HepG2 (cell line): ENCODE data around the gene ZSCAN1. TPM values are rescaled to one million over a fixed set of nuclear protein-coding genes. Genes with fewer than 3 reads are reported as not detected.

Experiments
- ATF2 ChIP-seq: sonication (generic); formaldehyde crosslinking; IDR thresholded peaks from 2 replicates; pipeline ENCODE4 v1.4.0; 2020; ENCODE audit warnings: missing genetic modification reagents
- CERS6 ChIP-seq: sonication (generic); formaldehyde crosslinking; IDR thresholded peaks from 2 replicates; pipeline ENCODE4 v1.5.0; 2020; ENCODE audit warnings: missing genetic modification reagents
- FOXO1 ChIP-seq: sonication (generic); formaldehyde crosslinking; IDR thresholded peaks from 2 replicates; pipeline ENCODE4 v1.4.0; 2020; ENCODE audit warnings: missing genetic modification reagents
- HMG20A ChIP-seq: IDR thresholded peaks from 2 replicates; pipeline ENCODE4 v1.6.1; 2016; ENCODE audit warnings: borderline replicate concordance
- MBNL3 ChIP-seq: fragments of 250-450 bp; sonication (Bioruptor Pico); conservative IDR thresholded peaks from 2 replicates; pipeline ENCODE4 v1.8.0; 2022; ENCODE audit warnings: mild to moderate bottlenecking, inconsistent platforms
- PCBP1 ChIP-seq: fragments of 200-400 bp; formaldehyde crosslinking; IDR thresholded peaks from 2 replicates; pipeline ENCODE4 v1.6.1; 2017; ENCODE audit warnings: mild to moderate bottlenecking, low read depth, low read length, borderline replicate concordance
- PHF21A ChIP-seq: sonication (generic); formaldehyde crosslinking; IDR thresholded peaks from 2 replicates; pipeline ENCODE4 v1.5.0; 2020; ENCODE audit warnings: mild to moderate bottlenecking, missing genetic modification reagents
- POGZ ChIP-seq: sonication (generic); formaldehyde crosslinking; IDR thresholded peaks from 2 replicates; pipeline ENCODE4 v1.4.0; 2020; ENCODE audit warnings: mild to moderate bottlenecking, missing genetic modification reagents
- RAD51 ChIP-seq: fragments of 450-650 bp; IDR thresholded peaks from 2 replicates; pipeline ENCODE4 v1.6.1; 2016; ENCODE audit warnings: borderline replicate concordance
- RELA ChIP-seq: sonication (generic); formaldehyde crosslinking; IDR thresholded peaks from 2 replicates; pipeline ENCODE4 v1.4.0; 2020; ENCODE audit warnings: missing genetic modification reagents
- STAT5B ChIP-seq: sonication (generic); formaldehyde crosslinking; IDR thresholded peaks from 2 replicates; pipeline ENCODE4 v1.4.0; 2020; ENCODE audit warnings: missing genetic modification reagents
- YY1 ChIP-seq: IDR thresholded peaks from 2 replicates; pipeline ENCODE4 v1.6.1; 2011; ENCODE audit warnings: low read length, low read depth, moderate library complexity, mild to moderate bottlenecking; ENCODE audit not compliant: insufficient read depth, insufficient replicate concordance
- ZFP90 ChIP-seq: sonication (generic); formaldehyde crosslinking; IDR thresholded peaks from 2 replicates; pipeline ENCODE4 v1.8.0; 2022; ENCODE audit warnings: missing genetic modification reagents, mild to moderate bottlenecking, inconsistent platforms, borderline replicate concordance
- ZNF142 ChIP-seq: sonication (generic); formaldehyde crosslinking; IDR thresholded peaks from 2 replicates; pipeline ENCODE4 v1.4.0; 2020; ENCODE audit warnings: missing genetic modification reagents
- ZNF280D ChIP-seq: sonication (generic); formaldehyde crosslinking; IDR thresholded peaks from 2 replicates; pipeline ENCODE4 v1.5.1; 2020; ENCODE audit warnings: mild to moderate bottlenecking, missing genetic modification reagents
- ZNF337 ChIP-seq: sonication (generic); formaldehyde crosslinking; IDR thresholded peaks from 2 replicates; pipeline ENCODE4 v1.5.1; 2020; ENCODE audit warnings: missing genetic modification reagents, low read depth, mild to moderate bottlenecking, borderline replicate concordance
- ZNF446 ChIP-seq: sonication (generic); formaldehyde crosslinking; IDR thresholded peaks from 2 replicates; pipeline ENCODE4 v1.5.0; 2020; ENCODE audit warnings: mild to moderate bottlenecking, missing genetic modification reagents
- ZNF576 ChIP-seq: sonication (generic); formaldehyde crosslinking; IDR thresholded peaks from 2 replicates; pipeline ENCODE4 v1.4.0; 2020; ENCODE audit warnings: mild to moderate bottlenecking, missing genetic modification reagents
- ZNF598 ChIP-seq: sonication (generic); formaldehyde crosslinking; IDR thresholded peaks from 2 replicates; pipeline ENCODE4 v1.5.1; 2020; ENCODE audit warnings: mild to moderate bottlenecking, missing genetic modification reagents, borderline replicate concordance
- polyA plus RNA-seq, 8 experiments: library from polyadenylated mRNA; depleted of rRNA in 3 of 8; stranded (reverse) in 7 of 8; unstranded in 1 of 8; fragments of >200 nt; fragmentation: Illumina TruSeq in 4 of 8; extraction: Trizol in 4 of 8; gene quantifications; 2 replicates each; pipeline versions ENCODE4 v1.2.1 to v1.2.3, GENCODE V29; 2011 to 2016; ENCODE audit warnings: low read depth in 4 of 8, missing spikeins in 1 of 8, mixed read lengths in 1 of 8; ENCODE audit not compliant: insufficient read depth in 1 of 8
- total RNA-seq, 5 experiments: library from RNA; depleted of rRNA; stranded (reverse); fragments of >200 nt; fragmentation: Illumina TruSeq; extraction: Trizol; gene quantifications; 2 replicates each; pipeline ENCODE4 v1.2.3, GENCODE V29; 2016; ENCODE audit warnings: low read depth in 1 of 5

The ZSCAN1 gene
- total and polyA plus RNA-seq, 2 of the 13 experiments (the other 11 are each of a cell fraction or from before 2014, with no cell fraction given): not detected

- TF ChIP-seq ZNF142 (CRISPR knock-in tag) (no peak), POGZ (CRISPR knock-in tag) (0 out of 2 replicates have a peak, but pooled peaks have one; percentile 22), RAD51 (no peak), ZNF446 (no peak), MBNL3 (no peak), ZNF280D (CRISPR knock-in tag) (peak; percentile 32; the same call in 1 of the 2 replicates), FOXO1 (no peak; the same call in 1 of the 2 replicates), PHF21A (0 out of 2 replicates have a peak, but pooled peaks have one; percentile 32), STAT5B (CRISPR knock-in tag) (no peak), RELA (CRISPR knock-in tag) (no peak), ZFP90 (CRISPR knock-in tag) (peak; percentile 72; the same call in 1 of the 2 replicates), ATF2 (peak; percentile 59; the same call in 1 of the 2 replicates), PCBP1 (no peak), HMG20A (no peak), CERS6 (no peak), ZNF337 (CRISPR knock-in tag) (no peak), ZNF576 (CRISPR knock-in tag) (no peak), YY1 (no peak), ZNF598 (CRISPR knock-in tag) (no peak)
These were observed 4.9 kb downstream of the ZSCAN1 start (continued) for GRCh38 chr19:58038688-58039204.
